Measurements from ENCODE around the gene C1orf50.
"Not testable (repeated sequence)": the region's sequence is repeated elsewhere in the genome, so short reads cannot be mapped to it uniquely, and the experiment has no call there.

Gene C1orf50

GRCh38 chr1:42766741-42767509 lies at the start of gene C1orf50, which contains the start of gene P3H1:
Gene C1orf50 (plus strand): TSS chr1:42767249. CDS start chr1:42767312, 63 bp downstream.
Gene P3H1 (minus strand): TSS chr1:42767028. CDS start chr1:42766971, 57 bp downstream.
- no peaks in the 10 kb centered on the region for H3K27me3 ChIP-seq (ENCODE audit: control insufficient read depth in 1 of 2, insufficient read depth in 2 of 2, low read length in 2 of 2)
- peaks cover 21% of the 10 kb centered on the region for H3K4me1 ChIP-seq (ENCODE audit: insufficient read depth, low read length)
- peak within 1 kb of the TSS; percentile 72 for H3K9ac ChIP-seq (ENCODE audit: low read length)

GRCh38 chr1:42720868-42721267 lies 46.2 kb upstream of the C1orf50 start:
- Histone ChIP-seq H3K4me3 (ENCODE audit: low read depth in 1 of 2, low read length in 2 of 2) (no peak overlapping the region), H3K36me3 (ENCODE audit: insufficient read depth, low read length) (peaks cover 3% of the 10 kb centered on the region), H3K9me3 (ENCODE audit: low read length) (no peaks in the 10 kb centered on the region), H3K27me3 (ENCODE audit: control insufficient read depth in 1 of 2, insufficient read depth in 2 of 2, low read length in 2 of 2) (no peaks in the 10 kb centered on the region), H3K27ac (ENCODE audit: low read depth, low read length) (no peak overlapping the region), H3K9ac (ENCODE audit: low read length) (no peak overlapping the region), H3K4me1 (ENCODE audit: insufficient read depth, low read length) (no peaks in the 10 kb centered on the region)

More at GRCh38 chr1:42766741-42767509, at the start of gene C1orf50, which contains the start of gene P3H1:
- Histone ChIP-seq H3K4me3 (ENCODE audit: low read depth in 1 of 2, low read length in 2 of 2) (peak within 1 kb of the TSS; percentile 88 to 90), H3K36me3 (ENCODE audit: insufficient read depth, low read length) (no peaks in the 10 kb centered on the region), H3K9me3 (ENCODE audit: low read length) (no peaks in the 10 kb centered on the region), H3K27ac (ENCODE audit: low read depth, low read length) (peak within 1 kb of the TSS; percentile 83)

- no peaks in the 10 kb centered on the region for H3K9me3 ChIP-seq (ENCODE audit: low read length)
- H3K36me3 ChIP-seq (ENCODE audit: insufficient read depth, low read length) = no peaks in the 10 kb centered on the region
- no peak overlapping the region for H3K4me3 ChIP-seq (ENCODE audit: low read depth in 1 of 2, low read length in 2 of 2)
- H3K9ac ChIP-seq (ENCODE audit: low read length) = no peak overlapping the region
- H3K4me1 ChIP-seq (ENCODE audit: insufficient read depth, low read length) = no peaks in the 10 kb centered on the region
- no peaks in the 10 kb centered on the region for H3K27me3 ChIP-seq (ENCODE audit: control insufficient read depth in 1 of 2, insufficient read depth in 2 of 2, low read length in 2 of 2)
- H3K27ac ChIP-seq (ENCODE audit: low read depth, low read length) = no peak overlapping the region
Measured at GRCh38 chr1:42721926-42722325, 45.1 kb upstream of the C1orf50 start.

GRCh38 chr1:42722403-42722802 lies 44.6 kb upstream of the C1orf50 start:
- H3K4me3 ChIP-seq (ENCODE audit: low read depth in 1 of 2, low read length in 2 of 2); H3K4me1 ChIP-seq (ENCODE audit: insufficient read depth, low read length); H3K9ac ChIP-seq (ENCODE audit: low read length); H3K36me3 ChIP-seq (ENCODE audit: insufficient read depth, low read length); H3K9me3 ChIP-seq (ENCODE audit: low read length); H3K27me3 ChIP-seq (ENCODE audit: control insufficient read depth in 1 of 2, insufficient read depth in 2 of 2, low read length in 2 of 2); H3K27ac ChIP-seq (ENCODE audit: low read depth, low read length): not testable (repeated sequence)

GRCh38 chr1:42723511-42723910 lies 43.5 kb upstream of the C1orf50 start:
- Histone ChIP-seq H3K4me3 (ENCODE audit: low read depth in 1 of 2, low read length in 2 of 2) (no peak overlapping the region), H3K36me3 (ENCODE audit: insufficient read depth, low read length) (no peaks in the 10 kb centered on the region), H3K9me3 (ENCODE audit: low read length) (no peaks in the 10 kb centered on the region), H3K27ac (ENCODE audit: low read depth, low read length) (no peak overlapping the region), H3K9ac (ENCODE audit: low read length) (no peak overlapping the region), H3K27me3 (ENCODE audit: control insufficient read depth in 1 of 2, insufficient read depth in 2 of 2, low read length in 2 of 2) (no peaks in the 10 kb centered on the region), H3K4me1 (ENCODE audit: insufficient read depth, low read length) (no peaks in the 10 kb centered on the region)

- not testable (repeated sequence) for H3K27ac ChIP-seq (ENCODE audit: low read depth, low read length); H3K9me3 ChIP-seq (ENCODE audit: low read length); H3K36me3 ChIP-seq (ENCODE audit: insufficient read depth, low read length); H3K27me3 ChIP-seq (ENCODE audit: control insufficient read depth in 1 of 2, insufficient read depth in 2 of 2, low read length in 2 of 2); H3K9ac ChIP-seq (ENCODE audit: low read length); H3K4me3 ChIP-seq (ENCODE audit: low read depth in 1 of 2, low read length in 2 of 2); H3K4me1 ChIP-seq (ENCODE audit: insufficient read depth, low read length)
Measured at GRCh38 chr1:42725820-42726219, 41.2 kb upstream of the C1orf50 start.

- no peak overlapping the region for H3K27ac ChIP-seq (ENCODE audit: low read depth, low read length)
Measured at GRCh38 chr1:42730002-42730401, 37.0 kb upstream of the C1orf50 start.

GRCh38 chr1:42730988-42731387 lies 36.1 kb upstream of the C1orf50 start:
- H3K27me3 ChIP-seq (ENCODE audit: control insufficient read depth in 1 of 2, insufficient read depth in 2 of 2, low read length in 2 of 2) = no peaks in the 10 kb centered on the region
- no peak overlapping the region for H3K27ac ChIP-seq (ENCODE audit: low read depth, low read length)
- H3K36me3 ChIP-seq (ENCODE audit: insufficient read depth, low read length) = no peaks in the 10 kb centered on the region
- no peaks in the 10 kb centered on the region for H3K9me3 ChIP-seq (ENCODE audit: low read length)
- no peak overlapping the region for H3K9ac ChIP-seq (ENCODE audit: low read length)
- H3K4me3 ChIP-seq (ENCODE audit: low read depth in 1 of 2, low read length in 2 of 2) = no peak overlapping the region
- H3K4me1 ChIP-seq (ENCODE audit: insufficient read depth, low read length) = no peaks in the 10 kb centered on the region

More at GRCh38 chr1:42730002-42730401, 37.0 kb upstream of the C1orf50 start:
- H3K36me3 ChIP-seq (ENCODE audit: insufficient read depth, low read length) = no peaks in the 10 kb centered on the region
- no peaks in the 10 kb centered on the region for H3K4me1 ChIP-seq (ENCODE audit: insufficient read depth, low read length)
- H3K9ac ChIP-seq (ENCODE audit: low read length) = no peak overlapping the region
- H3K27me3 ChIP-seq (ENCODE audit: control insufficient read depth in 1 of 2, insufficient read depth in 2 of 2, low read length in 2 of 2) = no peaks in the 10 kb centered on the region
- no peaks in the 10 kb centered on the region for H3K9me3 ChIP-seq (ENCODE audit: low read length)
- H3K4me3 ChIP-seq (ENCODE audit: low read depth in 1 of 2, low read length in 2 of 2) = no peak overlapping the region

- no peak overlapping the region for H3K27ac ChIP-seq (ENCODE audit: low read depth, low read length)
- no peak overlapping the region for H3K9ac ChIP-seq (ENCODE audit: low read length)
Measured at GRCh38 chr1:42731585-42731984, 35.5 kb upstream of the C1orf50 start.

GRCh38 chr1:42732126-42732680 lies 34.8 kb upstream of the C1orf50 start:
- Histone ChIP-seq H3K27ac (ENCODE audit: low read depth, low read length) (no peak overlapping the region), H3K36me3 (ENCODE audit: insufficient read depth, low read length) (no peaks in the 10 kb centered on the region), H3K27me3 (ENCODE audit: control insufficient read depth in 1 of 2, insufficient read depth in 2 of 2, low read length in 2 of 2) (no peaks in the 10 kb centered on the region), H3K9me3 (ENCODE audit: low read length) (no peaks in the 10 kb centered on the region), H3K4me1 (ENCODE audit: insufficient read depth, low read length) (no peaks in the 10 kb centered on the region), H3K9ac (ENCODE audit: low read length) (no peak overlapping the region), H3K4me3 (ENCODE audit: low read depth in 1 of 2, low read length in 2 of 2) (no peak overlapping the region)

More at GRCh38 chr1:42731585-42731984, 35.5 kb upstream of the C1orf50 start:
- Histone ChIP-seq H3K4me1 (ENCODE audit: insufficient read depth, low read length) (no peaks in the 10 kb centered on the region), H3K27me3 (ENCODE audit: control insufficient read depth in 1 of 2, insufficient read depth in 2 of 2, low read length in 2 of 2) (no peaks in the 10 kb centered on the region), H3K36me3 (ENCODE audit: insufficient read depth, low read length) (no peaks in the 10 kb centered on the region), H3K9me3 (ENCODE audit: low read length) (no peaks in the 10 kb centered on the region), H3K4me3 (ENCODE audit: low read depth in 1 of 2, low read length in 2 of 2) (no peak overlapping the region)

- H3K9ac ChIP-seq (ENCODE audit: low read length) = no peak overlapping the region
- H3K36me3 ChIP-seq (ENCODE audit: insufficient read depth, low read length) = no peaks in the 10 kb centered on the region
- no peaks in the 10 kb centered on the region for H3K4me1 ChIP-seq (ENCODE audit: insufficient read depth, low read length)
- H3K27ac ChIP-seq (ENCODE audit: low read depth, low read length) = no peak overlapping the region
- no peaks in the 10 kb centered on the region for H3K9me3 ChIP-seq (ENCODE audit: low read length)
- H3K4me3 ChIP-seq (ENCODE audit: low read depth in 1 of 2, low read length in 2 of 2) = no peak overlapping the region
- no peaks in the 10 kb centered on the region for H3K27me3 ChIP-seq (ENCODE audit: control insufficient read depth in 1 of 2, insufficient read depth in 2 of 2, low read length in 2 of 2)
Measured at GRCh38 chr1:42733415-42734200, 33.4 kb upstream of the C1orf50 start.

Data from muscle layer of colon (tissue), 2 donors.